SK-N-SH treated with all-trans-retinoic acid at 6 μM for 48 hours (cell line): Measurements from ENCODE around the gene KIAA0825.

Source experiments
- ATAC-seq: fragments of 200-7000 bp; cut with Tn5 transposase; 3 replicates; pipeline ENCODE4 v1.9.1; 2020; ENCODE audit warnings: mild to moderate bottlenecking, moderate library complexity
- CSDC2 ChIP-seq: fragments of 250-450 bp; sonication (Bioruptor Pico); IDR thresholded peaks from 2 replicates; pipeline ENCODE4 v1.5.0; 2020; ENCODE audit warnings: mild to moderate bottlenecking, moderate library complexity
- ESRRG ChIP-seq: fragments of 250-450 bp; sonication (Bioruptor Pico); IDR thresholded peaks from 2 replicates; pipeline ENCODE4 v1.6.1; 2021; ENCODE audit warnings: mild to moderate bottlenecking
- GLIS3 ChIP-seq: fragments of 250-450 bp; sonication (Bioruptor Pico); IDR thresholded peaks from 2 replicates; pipeline ENCODE4 v1.5.0; 2020; ENCODE audit warnings: mild to moderate bottlenecking, moderate library complexity
- ISL1 ChIP-seq: fragments of 250-450 bp; sonication (Bioruptor Pico); IDR thresholded peaks from 2 replicates; pipeline ENCODE4 v2.1.2; 2022; ENCODE audit warnings: mild to moderate bottlenecking, moderate library complexity
- OSR1 ChIP-seq: fragments of 250-450 bp; sonication (Bioruptor Pico); IDR thresholded peaks from 2 replicates; pipeline ENCODE4 v1.8.0; 2022; ENCODE audit warnings: moderate library complexity, mild to moderate bottlenecking, inconsistent platforms
- PPARA ChIP-seq: fragments of 250-450 bp; sonication (Bioruptor Pico); IDR thresholded peaks from 2 replicates; pipeline ENCODE4 v1.5.0; 2020; ENCODE audit warnings: mild to moderate bottlenecking, borderline replicate concordance
- SNAI2 ChIP-seq: fragments of 250-450 bp; sonication (Bioruptor Pico); IDR thresholded peaks from 2 replicates; pipeline ENCODE4 v1.5.0; 2020; ENCODE audit warnings: mild to moderate bottlenecking, moderate library complexity
- TCF4 ChIP-seq: fragments of 250-450 bp; sonication (Bioruptor Pico); IDR thresholded peaks from 2 replicates; pipeline ENCODE4 v1.8.0; 2021; ENCODE audit warnings: mild to moderate bottlenecking, moderate library complexity, borderline replicate concordance
- TOX ChIP-seq: fragments of 250-450 bp; sonication (Bioruptor Pico); IDR thresholded peaks from 2 replicates; pipeline ENCODE4 v1.8.0; 2021; ENCODE audit warnings: mild to moderate bottlenecking, moderate library complexity, borderline replicate concordance
- ZC3H10 ChIP-seq: fragments of 250-450 bp; sonication (Bioruptor Pico); IDR thresholded peaks from 2 replicates; pipeline ENCODE4 v1.5.1; 2021; ENCODE audit warnings: mild to moderate bottlenecking, moderate library complexity
- ZFP3 ChIP-seq: fragments of 250-450 bp; sonication (Bioruptor Pico); IDR thresholded peaks from 2 replicates; pipeline ENCODE4 v1.5.0; 2020; ENCODE audit warnings: mild to moderate bottlenecking, moderate library complexity
- ZFP30 ChIP-seq: fragments of 450-650 bp; formaldehyde crosslinking; IDR thresholded peaks from 2 replicates; pipeline ENCODE4 v1.5.0; 2022; ENCODE audit warnings: mild to moderate bottlenecking, moderate library complexity
- ZNF565 ChIP-seq: fragments of 450-650 bp; formaldehyde crosslinking; conservative IDR thresholded peaks from 2 replicates; pipeline ENCODE4 v1.5.0; 2020; ENCODE audit warnings: low read depth, mild to moderate bottlenecking, moderate library complexity
- ZNF8 ChIP-seq: fragments of 450-650 bp; formaldehyde crosslinking; IDR thresholded peaks from 2 replicates; pipeline ENCODE4 v1.5.0; 2020; ENCODE audit warnings: mild to moderate bottlenecking, moderate library complexity
- TF ChIP-seq, protein P1 (sequence below): fragments of 250-450 bp; sonication (Bioruptor Pico); IDR thresholded peaks from 2 replicates; pipeline ENCODE4 v1.5.0; 2020; ENCODE audit warnings: mild to moderate bottlenecking, moderate library complexity
- TF ChIP-seq, protein P2 (sequence below): fragments of 250-450 bp; sonication (Bioruptor Pico); IDR thresholded peaks from 2 replicates; pipeline ENCODE4 v1.8.0; 2021; ENCODE audit warnings: low read depth, mild to moderate bottlenecking, moderate library complexity, borderline replicate concordance
- TF ChIP-seq, protein P3 (sequence below): fragments of 250-450 bp; sonication (Bioruptor Pico); IDR thresholded peaks from 2 replicates; pipeline ENCODE4 v1.8.0; 2020; ENCODE audit warnings: mild to moderate bottlenecking, moderate library complexity, borderline replicate concordance
- TF ChIP-seq, protein P4 (sequence below): fragments of 250-450 bp; sonication (Bioruptor Pico); IDR thresholded peaks from 2 replicates; pipeline ENCODE4 v1.5.1; 2021; ENCODE audit warnings: mild to moderate bottlenecking, moderate library complexity
- TF ChIP-seq, protein P5 (sequence below): fragments of 250-450 bp; sonication (Bioruptor Pico); IDR thresholded peaks from 2 replicates; pipeline ENCODE4 v1.5.1; 2020; ENCODE audit warnings: low read depth, mild to moderate bottlenecking, moderate library complexity

The KIAA0825 gene

DNA sequence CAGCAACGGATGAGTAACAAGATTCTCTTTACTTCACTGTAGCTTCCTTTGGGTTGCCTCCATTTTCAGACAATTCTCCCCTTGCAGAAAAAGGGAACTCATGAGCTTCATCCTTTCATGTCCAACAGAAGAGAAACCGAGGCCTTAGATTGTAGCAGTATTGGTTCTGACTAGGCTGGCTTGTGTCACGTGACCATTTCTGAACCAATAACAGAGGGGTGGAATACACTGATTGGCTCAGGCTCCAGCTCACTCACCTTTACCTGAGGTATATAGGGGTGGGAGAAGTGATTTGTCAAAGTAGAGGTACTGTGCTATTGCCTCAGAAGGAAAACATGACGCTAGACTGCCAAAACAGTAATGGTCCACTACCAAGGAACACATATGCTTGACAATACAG is 343.7 kb downstream of the KIAA0825 start:
- TF ChIP-seq TOX (CRISPR knock-in tag) = no peak
- no peak for ATAC-seq

DNA sequence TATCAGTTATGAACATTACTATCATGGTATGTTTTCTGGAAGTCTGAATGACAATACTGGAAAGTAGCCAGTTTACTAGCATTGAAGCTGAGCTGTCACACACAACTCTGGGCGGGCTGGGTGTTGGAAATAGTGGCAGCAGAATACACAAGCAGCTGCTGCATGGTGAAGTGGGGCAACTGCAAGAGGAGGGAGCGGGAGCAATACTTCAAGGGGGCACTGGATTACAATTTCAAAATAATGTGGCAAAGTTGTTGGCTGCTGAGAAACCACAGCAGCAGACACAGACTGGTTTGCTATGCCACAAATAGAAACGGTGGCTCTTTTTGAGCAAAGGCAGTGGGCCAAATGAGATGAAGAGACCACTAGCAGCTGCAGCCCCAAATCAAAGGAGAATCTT is 350.2 kb downstream of the KIAA0825 start:
- no peak for ATAC-seq
- TF ChIP-seq TCF4 = no peak
- TF ChIP-seq ZNF8 (CRISPR knock-in tag) = no peak
- TF ChIP-seq CSDC2 (CRISPR knock-in tag) = no peak
- no peak for TF ChIP-seq PPARA (CRISPR knock-in tag)
- TF ChIP-seq, protein P1, sequence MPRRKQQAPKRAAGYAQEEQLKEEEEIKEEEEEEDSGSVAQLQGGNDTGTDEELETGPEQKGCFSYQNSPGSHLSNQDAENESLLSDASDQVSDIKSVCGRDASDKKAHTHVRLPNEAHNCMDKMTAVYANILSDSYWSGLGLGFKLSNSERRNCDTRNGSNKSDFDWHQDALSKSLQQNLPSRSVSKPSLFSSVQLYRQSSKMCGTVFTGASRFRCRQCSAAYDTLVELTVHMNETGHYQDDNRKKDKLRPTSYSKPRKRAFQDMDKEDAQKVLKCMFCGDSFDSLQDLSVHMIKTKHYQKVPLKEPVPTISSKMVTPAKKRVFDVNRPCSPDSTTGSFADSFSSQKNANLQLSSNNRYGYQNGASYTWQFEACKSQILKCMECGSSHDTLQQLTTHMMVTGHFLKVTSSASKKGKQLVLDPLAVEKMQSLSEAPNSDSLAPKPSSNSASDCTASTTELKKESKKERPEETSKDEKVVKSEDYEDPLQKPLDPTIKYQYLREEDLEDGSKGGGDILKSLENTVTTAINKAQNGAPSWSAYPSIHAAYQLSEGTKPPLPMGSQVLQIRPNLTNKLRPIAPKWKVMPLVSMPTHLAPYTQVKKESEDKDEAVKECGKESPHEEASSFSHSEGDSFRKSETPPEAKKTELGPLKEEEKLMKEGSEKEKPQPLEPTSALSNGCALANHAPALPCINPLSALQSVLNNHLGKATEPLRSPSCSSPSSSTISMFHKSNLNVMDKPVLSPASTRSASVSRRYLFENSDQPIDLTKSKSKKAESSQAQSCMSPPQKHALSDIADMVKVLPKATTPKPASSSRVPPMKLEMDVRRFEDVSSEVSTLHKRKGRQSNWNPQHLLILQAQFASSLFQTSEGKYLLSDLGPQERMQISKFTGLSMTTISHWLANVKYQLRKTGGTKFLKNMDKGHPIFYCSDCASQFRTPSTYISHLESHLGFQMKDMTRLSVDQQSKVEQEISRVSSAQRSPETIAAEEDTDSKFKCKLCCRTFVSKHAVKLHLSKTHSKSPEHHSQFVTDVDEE (CRISPR knock-in tag) = no peak
- TF ChIP-seq, protein P2, sequence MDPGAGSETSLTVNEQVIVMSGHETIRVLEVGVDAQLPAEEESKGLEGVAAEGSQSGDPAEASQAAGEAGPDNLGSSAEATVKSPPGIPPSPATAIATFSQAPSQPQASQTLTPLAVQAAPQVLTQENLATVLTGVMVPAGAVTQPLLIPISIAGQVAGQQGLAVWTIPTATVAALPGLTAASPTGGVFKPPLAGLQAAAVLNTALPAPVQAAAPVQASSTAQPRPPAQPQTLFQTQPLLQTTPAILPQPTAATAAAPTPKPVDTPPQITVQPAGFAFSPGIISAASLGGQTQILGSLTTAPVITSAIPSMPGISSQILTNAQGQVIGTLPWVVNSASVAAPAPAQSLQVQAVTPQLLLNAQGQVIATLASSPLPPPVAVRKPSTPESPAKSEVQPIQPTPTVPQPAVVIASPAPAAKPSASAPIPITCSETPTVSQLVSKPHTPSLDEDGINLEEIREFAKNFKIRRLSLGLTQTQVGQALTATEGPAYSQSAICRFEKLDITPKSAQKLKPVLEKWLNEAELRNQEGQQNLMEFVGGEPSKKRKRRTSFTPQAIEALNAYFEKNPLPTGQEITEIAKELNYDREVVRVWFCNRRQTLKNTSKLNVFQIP (CRISPR knock-in tag) = no peak
- TF ChIP-seq, protein P3, sequence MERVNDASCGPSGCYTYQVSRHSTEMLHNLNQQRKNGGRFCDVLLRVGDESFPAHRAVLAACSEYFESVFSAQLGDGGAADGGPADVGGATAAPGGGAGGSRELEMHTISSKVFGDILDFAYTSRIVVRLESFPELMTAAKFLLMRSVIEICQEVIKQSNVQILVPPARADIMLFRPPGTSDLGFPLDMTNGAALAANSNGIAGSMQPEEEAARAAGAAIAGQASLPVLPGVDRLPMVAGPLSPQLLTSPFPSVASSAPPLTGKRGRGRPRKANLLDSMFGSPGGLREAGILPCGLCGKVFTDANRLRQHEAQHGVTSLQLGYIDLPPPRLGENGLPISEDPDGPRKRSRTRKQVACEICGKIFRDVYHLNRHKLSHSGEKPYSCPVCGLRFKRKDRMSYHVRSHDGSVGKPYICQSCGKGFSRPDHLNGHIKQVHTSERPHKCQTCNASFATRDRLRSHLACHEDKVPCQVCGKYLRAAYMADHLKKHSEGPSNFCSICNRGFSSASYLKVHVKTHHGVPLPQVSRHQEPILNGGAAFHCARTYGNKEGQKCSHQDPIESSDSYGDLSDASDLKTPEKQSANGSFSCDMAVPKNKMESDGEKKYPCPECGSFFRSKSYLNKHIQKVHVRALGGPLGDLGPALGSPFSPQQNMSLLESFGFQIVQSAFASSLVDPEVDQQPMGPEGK (CRISPR knock-in tag) = no peak
- no peak for TF ChIP-seq ZFP3 (CRISPR knock-in tag)
- TF ChIP-seq, protein P4, sequence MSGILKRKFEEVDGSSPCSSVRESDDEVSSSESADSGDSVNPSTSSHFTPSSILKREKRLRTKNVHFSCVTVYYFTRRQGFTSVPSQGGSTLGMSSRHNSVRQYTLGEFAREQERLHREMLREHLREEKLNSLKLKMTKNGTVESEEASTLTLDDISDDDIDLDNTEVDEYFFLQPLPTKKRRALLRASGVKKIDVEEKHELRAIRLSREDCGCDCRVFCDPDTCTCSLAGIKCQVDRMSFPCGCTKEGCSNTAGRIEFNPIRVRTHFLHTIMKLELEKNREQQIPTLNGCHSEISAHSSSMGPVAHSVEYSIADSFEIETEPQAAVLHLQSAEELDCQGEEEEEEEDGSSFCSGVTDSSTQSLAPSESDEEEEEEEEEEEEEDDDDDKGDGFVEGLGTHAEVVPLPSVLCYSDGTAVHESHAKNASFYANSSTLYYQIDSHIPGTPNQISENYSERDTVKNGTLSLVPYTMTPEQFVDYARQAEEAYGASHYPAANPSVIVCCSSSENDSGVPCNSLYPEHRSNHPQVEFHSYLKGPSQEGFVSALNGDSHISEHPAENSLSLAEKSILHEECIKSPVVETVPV (CRISPR knock-in tag) = no peak
- TF ChIP-seq ZFP30 = no peak
- TF ChIP-seq ESRRG (CRISPR knock-in tag) = no peak
- TF ChIP-seq, protein P5, sequence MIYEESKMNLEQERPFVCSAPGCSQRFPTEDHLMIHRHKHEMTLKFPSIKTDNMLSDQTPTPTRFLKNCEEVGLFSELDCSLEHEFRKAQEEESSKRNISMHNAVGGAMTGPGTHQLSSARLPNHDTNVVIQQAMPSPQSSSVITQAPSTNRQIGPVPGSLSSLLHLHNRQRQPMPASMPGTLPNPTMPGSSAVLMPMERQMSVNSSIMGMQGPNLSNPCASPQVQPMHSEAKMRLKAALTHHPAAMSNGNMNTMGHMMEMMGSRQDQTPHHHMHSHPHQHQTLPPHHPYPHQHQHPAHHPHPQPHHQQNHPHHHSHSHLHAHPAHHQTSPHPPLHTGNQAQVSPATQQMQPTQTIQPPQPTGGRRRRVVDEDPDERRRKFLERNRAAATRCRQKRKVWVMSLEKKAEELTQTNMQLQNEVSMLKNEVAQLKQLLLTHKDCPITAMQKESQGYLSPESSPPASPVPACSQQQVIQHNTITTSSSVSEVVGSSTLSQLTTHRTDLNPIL (CRISPR knock-in tag) = no peak
- TF ChIP-seq ZC3H10 (CRISPR knock-in tag) = no peak

DNA sequence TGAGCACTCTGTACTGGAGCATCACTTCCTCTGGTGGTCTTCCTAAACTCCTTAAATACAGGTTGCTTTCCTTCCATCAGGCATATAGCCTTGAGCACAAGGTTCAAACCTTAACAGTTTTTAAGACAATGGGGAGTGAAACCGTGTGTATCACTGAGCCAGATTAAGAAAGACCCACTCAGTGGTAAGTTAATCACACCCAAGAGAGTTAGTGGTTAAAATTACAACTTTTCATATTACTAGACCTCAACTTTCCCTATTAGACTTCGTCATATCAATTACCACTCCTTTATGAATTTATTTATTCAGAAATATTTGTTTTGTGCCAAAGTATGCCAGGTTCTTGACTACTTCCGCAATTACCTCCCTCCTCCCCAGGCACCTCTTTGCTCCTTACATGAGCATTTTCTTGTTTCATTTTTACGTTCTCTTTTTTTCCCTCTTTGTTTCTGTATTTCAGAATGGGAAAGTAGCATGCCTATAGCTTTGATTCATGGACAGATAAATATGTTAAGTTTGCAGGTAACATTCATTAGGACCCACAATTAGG is 351.0 kb downstream of the KIAA0825 start:
- no peak for ATAC-seq
- no peak for TF ChIP-seq ZC3H10 (CRISPR knock-in tag)
- TF ChIP-seq TOX (CRISPR knock-in tag) = no peak
- no peak for TF ChIP-seq ZNF565 (CRISPR knock-in tag)
- no peak for TF ChIP-seq SNAI2 (CRISPR knock-in tag)
- TF ChIP-seq ZNF8 (CRISPR knock-in tag) = no peak
- TF ChIP-seq, protein P5 (CRISPR knock-in tag) = no peak
- no peak for TF ChIP-seq ISL1 (CRISPR knock-in tag)
- TF ChIP-seq, protein P2 (CRISPR knock-in tag) = no peak
- TF ChIP-seq GLIS3 = no peak
- no peak for TF ChIP-seq ZFP30
- no peak for TF ChIP-seq TCF4
- no peak for TF ChIP-seq CSDC2 (CRISPR knock-in tag)
- TF ChIP-seq OSR1 (CRISPR knock-in tag) = no peak
- TF ChIP-seq, protein P1 (CRISPR knock-in tag) = no peak
- TF ChIP-seq, all 23 proteins: peak for 0
